HG02588 (cell line): Measurements from ENCODE around the gene PLXDC2.

Experiments used
- ATAC-seq: cut with Tn5 transposase; IDR thresholded peaks from one replicate; pipeline ENCODE4 v1.9.1; 2021; ENCODE audit warnings: mild to moderate bottlenecking, moderate library complexity; ENCODE audit not compliant: unreplicated experiment

PLXDC2 gene

DNA sequence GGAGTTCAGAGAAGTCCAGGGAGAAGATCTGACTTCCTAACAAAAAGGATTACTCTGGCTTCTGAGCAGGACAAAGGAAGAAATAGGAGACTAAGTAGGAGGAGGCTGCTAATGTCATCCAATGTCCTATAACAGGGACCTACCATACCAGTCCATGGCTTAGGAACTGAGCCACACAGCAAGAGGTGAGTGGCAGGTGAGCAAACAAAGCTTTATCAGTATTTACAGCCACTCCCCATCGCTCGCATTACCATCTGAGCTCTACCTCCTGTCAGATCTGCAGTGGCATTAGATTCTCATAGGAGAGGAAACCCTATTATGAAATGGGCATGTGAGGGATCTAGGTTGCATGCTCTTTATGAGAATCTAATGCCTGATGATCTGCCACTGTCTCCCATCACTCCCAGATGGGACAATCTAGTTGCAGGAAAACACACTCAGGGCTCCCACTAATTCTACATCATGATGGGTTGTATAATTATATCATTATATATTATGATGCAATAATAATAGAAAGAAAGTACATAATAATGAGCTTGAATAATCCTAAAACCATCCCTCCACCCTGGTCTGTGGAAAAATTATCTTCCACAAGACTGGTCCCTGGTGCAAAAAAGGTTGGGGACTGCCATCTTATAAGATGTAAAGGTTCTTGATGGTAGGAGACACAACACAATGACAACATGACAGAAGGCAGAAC, 487.4 kb downstream of the PLXDC2 start:
- ATAC-seq = no peak

DNA sequence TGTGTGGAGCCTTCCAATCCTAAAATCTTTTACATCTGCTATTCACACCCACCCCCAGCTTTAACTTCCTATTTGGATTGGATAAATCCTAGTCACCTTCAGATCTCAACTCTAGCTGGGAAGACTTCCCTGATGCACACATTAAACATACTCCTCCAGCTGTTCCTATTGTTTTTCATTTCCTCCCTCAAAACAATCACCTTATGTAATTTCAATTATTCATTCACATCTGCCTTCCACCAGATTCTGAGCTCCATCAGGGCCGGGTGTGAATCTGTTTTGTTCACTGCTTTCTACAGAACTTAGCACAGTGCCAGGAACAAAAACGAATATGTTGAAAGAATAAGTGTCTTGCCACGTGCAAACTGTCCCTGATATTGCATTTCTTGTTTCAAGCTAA, 497.4 kb downstream of the PLXDC2 start:
- no peak for ATAC-seq

DNA sequence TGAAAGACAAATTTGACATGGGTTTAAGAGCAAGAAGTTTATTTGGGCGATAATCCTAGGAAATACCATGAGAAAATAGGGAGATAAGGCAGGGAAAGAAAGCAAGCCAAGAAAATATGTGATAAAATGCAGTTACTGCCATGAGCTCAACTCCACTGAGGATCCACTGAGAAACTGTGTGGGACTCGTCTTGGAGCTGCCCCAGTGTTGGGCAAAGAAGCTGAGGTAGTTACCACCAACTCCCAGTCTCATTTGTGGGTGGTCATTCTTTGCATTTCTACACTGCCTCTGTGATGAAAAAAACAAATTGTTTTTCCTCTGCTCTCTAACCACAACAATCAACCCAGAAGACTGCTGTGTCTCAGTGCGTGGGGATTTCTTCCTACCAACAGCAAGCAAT, 498.2 kb downstream of the PLXDC2 start:
- no peak for ATAC-seq

DNA sequence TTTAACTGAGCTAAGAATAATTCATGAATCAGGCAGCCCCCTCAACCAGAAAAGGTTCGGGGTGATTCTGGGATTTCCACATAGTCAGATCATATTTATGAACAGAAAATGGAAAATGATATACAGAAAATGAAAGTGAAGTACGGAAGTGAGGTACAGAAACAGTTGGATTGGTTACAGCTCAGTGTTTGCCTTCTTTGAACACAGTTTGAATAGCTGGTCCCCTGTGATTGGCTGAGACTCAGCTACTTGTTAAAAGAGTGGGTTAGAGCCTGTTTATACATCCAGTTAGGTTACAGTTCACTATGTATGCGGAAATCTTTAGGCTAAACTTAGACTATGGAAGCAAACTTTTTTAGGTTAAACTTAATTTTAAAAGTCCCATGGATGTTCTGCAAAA, 511.7 kb downstream of the PLXDC2 start:
- ATAC-seq = no peak

DNA sequence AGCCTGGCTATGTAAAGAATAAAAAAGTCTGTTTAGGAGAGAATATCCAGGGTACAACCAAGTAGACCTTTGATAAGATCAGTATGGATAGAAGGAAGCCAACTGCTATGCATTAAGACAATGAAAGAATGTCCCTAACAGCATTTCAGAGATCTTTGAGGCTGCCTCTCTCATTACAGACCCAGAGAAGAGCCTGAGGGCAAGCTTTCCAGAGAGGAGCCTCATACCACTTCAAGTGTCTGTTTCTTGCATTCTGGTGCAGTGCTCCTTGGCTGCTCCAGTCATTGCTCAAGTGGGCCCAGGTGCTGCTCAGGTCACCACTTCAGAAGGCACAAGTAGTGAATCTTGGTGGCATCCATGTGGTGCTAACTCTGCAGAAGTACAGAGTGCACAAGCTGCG, 514.0 kb downstream of the PLXDC2 start:
- ATAC-seq = no peak

DNA sequence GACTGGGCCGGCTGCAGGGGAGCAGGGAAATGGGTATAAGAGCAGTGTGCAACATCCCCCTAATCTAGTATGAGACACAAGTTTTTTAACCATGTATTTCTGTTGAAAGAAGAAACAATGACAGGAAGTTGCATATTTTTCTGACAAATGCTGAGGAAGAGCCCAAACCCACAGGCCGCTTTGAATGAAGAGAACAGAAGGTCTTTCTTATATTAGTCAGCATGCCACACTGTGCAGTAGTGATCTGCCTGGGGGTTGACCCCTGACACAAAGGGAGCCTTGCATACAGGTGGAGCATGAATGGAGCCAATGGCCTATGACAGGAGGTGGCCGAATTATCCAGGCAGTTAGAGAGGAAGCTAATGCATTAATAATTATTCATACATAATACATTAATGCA, 518.3 kb downstream of the PLXDC2 start:
- ATAC-seq = no peak
